PC-9 (cell line): Measurements from ENCODE around the gene CPTP. TPM values are rescaled to one million over a fixed set of nuclear protein-coding genes. Genes with fewer than 3 reads are reported as not detected.

Source experiments
- BruUV-seq: library from RNA; stranded (reverse); fragments of 400-500 nt; replicated peaks from 2 replicates; lab custom pipeline; 2021; lab: Mats Ljungman, UMichigan
- CTCF ChIA-PET: fragments of 300-600 bp; sonication (Branson Sonifier 250); formaldehyde crosslinking; loops from one replicate; lab custom pipeline; 2022; ENCODE audit warnings: antibody characterized with exemption; lab: Charles Lee
- POLR2A ChIA-PET: fragments of 300-600 bp; sonication (Branson Sonifier 250); formaldehyde crosslinking; loops from one replicate; lab custom pipeline; 2022; ENCODE audit warnings: antibody characterized with exemption; ENCODE audit not compliant: unreplicated experiment; lab: Charles Lee
- DNase-seq, 2 experiments: peaks; one replicate each; pipeline versions ENCODE4 v3.0.0 to v3.0.0-alpha.2; 2015 to 2022; ENCODE audit warnings: mixed read lengths in 1 of 2
- H2AFZ ChIP-seq: fragments of 200-600 bp; sonication (generic); 2 replicates; pipeline ENCODE4 v1.8.1; 2017; ENCODE audit warnings: antibody characterized with exemption
- H3F3A ChIP-seq: fragments of 200-600 bp; sonication (generic); 2 replicates; pipeline ENCODE4 v1.8.1; 2017; ENCODE audit warnings: antibody characterized with exemption, mild to moderate bottlenecking, low read depth; ENCODE audit not compliant: insufficient read depth
- H3K27ac ChIP-seq: fragments of 200-600 bp; sonication (generic); 2 replicates; pipeline ENCODE4 v1.6.1; 2016; ENCODE audit warnings: mixed run types
- H3K27me3 ChIP-seq: fragments of 200-600 bp; sonication (generic); 2 replicates; pipeline ENCODE4 v1.6.1; 2016; ENCODE audit warnings: low read depth, mixed run types; ENCODE audit not compliant: insufficient read depth
- H3K36me3 ChIP-seq: fragments of 200-600 bp; sonication (generic); 2 replicates; pipeline ENCODE4 v1.6.1; 2016; ENCODE audit warnings: low read depth, mixed run types
- H3K4me1 ChIP-seq: fragments of 200-600 bp; sonication (generic); replicated peaks from 2 replicates; pipeline ENCODE4 v1.6.1; 2016; ENCODE audit warnings: mixed run types; ENCODE audit not compliant: insufficient read depth
- H3K4me2 ChIP-seq: fragments of 200-600 bp; sonication (generic); 2 replicates; pipeline ENCODE4 v1.6.1; 2017; ENCODE audit warnings: mixed run types
- H3K4me3 ChIP-seq: fragments of 200-600 bp; sonication (generic); 2 replicates; pipeline ENCODE4 v1.6.1; 2016; ENCODE audit warnings: mixed run types
- H3K79me2 ChIP-seq: fragments of 200-600 bp; sonication (generic); 2 replicates; pipeline ENCODE4 v1.6.1; 2017; ENCODE audit warnings: low read depth, mixed run types
- H3K9me2 ChIP-seq: fragments of 200-600 bp; sonication (generic); 2 replicates; pipeline ENCODE4 v1.8.1; 2017; ENCODE audit warnings: mild to moderate bottlenecking; ENCODE audit not compliant: insufficient read depth
- H3K9me3 ChIP-seq: fragments of 200-600 bp; sonication (generic); 2 replicates; pipeline ENCODE4 v1.8.1; 2016; ENCODE audit warnings: low read depth; ENCODE audit not compliant: insufficient read depth
- H4K20me1 ChIP-seq: fragments of 200-600 bp; sonication (generic); 2 replicates; pipeline ENCODE4 v1.8.1; 2017; ENCODE audit not compliant: insufficient read depth
- CTCF ChIP-seq: fragments of 200-600 bp; sonication (generic); conservative IDR thresholded peaks from 2 replicates; pipeline ENCODE4 v1.6.1; 2017; ENCODE audit warnings: mixed run types, antibody characterized with exemption, mild to moderate bottlenecking, moderate library complexity
- EZH2 ChIP-seq: fragments of 200-600 bp; sonication (generic); IDR thresholded peaks from 2 replicates; pipeline ENCODE4 v1.8.0; 2017; ENCODE audit warnings: antibody characterized with exemption, low read depth
- intact Hi-C: fragments of 100-400 bp; cut with micrococcal nuclease; formaldehyde crosslinking; loops from one replicate; pipeline ENCODE4 v1.10.0; 2022; ENCODE audit not compliant: unreplicated experiment
- total RNA-seq: library from RNA; stranded (reverse); gene quantifications from 2 replicates; pipeline ENCODE4 v1.2.3, GENCODE V29; 2021

CPTP gene
- total RNA-seq, 1 experiment from 2014 or later: 33.7 TPM

DNA sequence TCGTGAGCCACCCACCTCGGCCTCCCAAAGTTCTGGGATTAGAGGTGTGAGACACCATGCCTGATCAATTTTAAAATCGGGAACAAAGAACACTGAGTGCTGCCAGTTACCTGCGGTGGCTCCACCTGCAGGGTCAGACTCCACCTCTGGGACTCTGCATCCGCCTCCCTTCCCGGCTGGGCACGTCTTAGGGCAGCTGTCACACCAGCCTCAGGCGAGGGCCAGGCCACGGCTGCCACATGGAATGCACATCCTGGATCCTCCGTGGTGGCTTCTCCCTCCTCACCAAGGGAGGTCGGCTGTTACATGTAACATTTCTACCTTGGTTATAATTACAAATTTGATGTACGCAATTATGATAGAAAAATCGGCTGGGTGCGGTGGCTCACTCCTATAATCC, 39.7 kb downstream of the CPTP start:
- H3F3A ChIP-seq: peaks cover 23% of the 10 kb centered on the region; the same call in 1 of the 2 replicates
- H3K4me2 ChIP-seq: peak overlapping the region; percentile 23
- BruUV-seq: no TSS peak
- no peak overlapping the region for H2AFZ ChIP-seq
- no peaks in the 10 kb centered on the region for H3K9me3 ChIP-seq
- intact Hi-C loops: no loop called here
- peak; percentile 88 for DNase-seq
- H3K9me2 ChIP-seq: no peaks in the 10 kb centered on the region
- TF ChIP-seq CTCF (no peak), EZH2 (no peak)
- no peaks in the 10 kb centered on the region for H3K79me2 ChIP-seq
- H3K27me3 ChIP-seq: no peaks in the 10 kb centered on the region
- POLR2A ChIA-PET: no interaction called here
- CTCF ChIA-PET: no interaction called here
- no peak overlapping the region for H3K27ac ChIP-seq
- peaks cover 30% of the 10 kb centered on the region for H3K4me1 ChIP-seq
- no peaks in the 10 kb centered on the region for H3K36me3 ChIP-seq
- no peaks in the 10 kb centered on the region for H4K20me1 ChIP-seq
- H3K4me3 ChIP-seq: no peak overlapping the region

GRCh38 chr1:1365875-1366698, 41.5 kb downstream of the CPTP start:
- TF ChIP-seq EZH2 (no peak), CTCF (no peak)
- ChIA-PET POLR2A (interaction anchor here (0.6 kb wide), 1 partner anchor 12 kb away, joined by 4 read pairs; no protein-coding TSS in a partner anchor), CTCF (no interaction called here)
- Histone ChIP-seq H3K79me2 (no peaks in the 10 kb centered on the region), H3F3A (peaks cover 11% of the 10 kb centered on the region; the same call in 1 of the 2 replicates), H3K9me3 (no peaks in the 10 kb centered on the region), H3K27me3 (no peaks in the 10 kb centered on the region), H3K9me2 (no peaks in the 10 kb centered on the region), H3K36me3 (no peaks in the 10 kb centered on the region), H2AFZ (no peak overlapping the region), H4K20me1 (no peaks in the 10 kb centered on the region), H3K4me2 (no peak overlapping the region), H3K27ac (no peak overlapping the region), H3K4me3 (no peak overlapping the region), H3K4me1 (peaks cover 12% of the 10 kb centered on the region)
- no TSS peak for BruUV-seq
- DNase-seq: peak in 1 of 2 experiments; percentile 6
- intact Hi-C loops: no loop called here

- Histone ChIP-seq H3K9me2 (no peaks in the 10 kb centered on the region), H3K4me2 (no peak overlapping the region), H3F3A (peaks cover 9% of the 10 kb centered on the region; the same call in 1 of the 2 replicates), H4K20me1 (no peaks in the 10 kb centered on the region), H3K9me3 (no peaks in the 10 kb centered on the region), H3K4me3 (no peak overlapping the region), H2AFZ (no peak overlapping the region), H3K27ac (no peak overlapping the region), H3K79me2 (no peaks in the 10 kb centered on the region), H3K4me1 (peaks cover 10% of the 10 kb centered on the region), H3K27me3 (no peaks in the 10 kb centered on the region), H3K36me3 (no peaks in the 10 kb centered on the region)
- ChIA-PET POLR2A (no interaction called here), CTCF (no interaction called here)
- intact Hi-C loops: no loop called here
- no peak for TF ChIP-seq CTCF
- no peak for TF ChIP-seq EZH2
- no TSS peak for BruUV-seq
- peak in 1 of 2 experiments; percentile 24 for DNase-seq
These were observed 42.1 kb downstream of the CPTP start for GRCh38 chr1:1366699-1367066.
